Ishikawa (cell line): ENCODE data around the gene FMO5.

Source experiments
- CEBPB ChIP-seq: IDR thresholded peaks from 2 replicates; pipeline ENCODE4 v1.6.1; 2012
- EGR1 ChIP-seq: IDR thresholded peaks from 2 replicates; pipeline ENCODE4 v1.6.1; 2012
- EP300 ChIP-seq: IDR thresholded peaks from 2 replicates; pipeline ENCODE4 v1.6.1; 2012; ENCODE audit warnings: borderline replicate concordance
- FOXM1 ChIP-seq: IDR thresholded peaks from 2 replicates; pipeline ENCODE4 v1.6.1; 2012; ENCODE audit warnings: low read depth, borderline replicate concordance
- MAX ChIP-seq: IDR thresholded peaks from 2 replicates; pipeline ENCODE4 v1.6.1; 2012
- RAD21 ChIP-seq: IDR thresholded peaks from 2 replicates; pipeline ENCODE4 v1.6.1; 2012; ENCODE audit warnings: low read depth
- TAF1 ChIP-seq: IDR thresholded peaks from 2 replicates; pipeline ENCODE4 v1.6.1; 2012; ENCODE audit warnings: low read depth, mild to moderate bottlenecking
- TCF12 ChIP-seq: IDR thresholded peaks from 2 replicates; pipeline ENCODE4 v1.6.1; 2012; ENCODE audit warnings: low read depth
- TEAD4 ChIP-seq: IDR thresholded peaks from 2 replicates; pipeline ENCODE4 v1.6.1; 2012
- YY1 ChIP-seq: IDR thresholded peaks from 2 replicates; pipeline ENCODE4 v1.6.1; 2012; ENCODE audit warnings: low read depth
- ZBTB7A ChIP-seq: IDR thresholded peaks from 2 replicates; pipeline ENCODE4 v1.6.1; 2012; ENCODE audit warnings: low read depth
- TF ChIP-seq, protein P1 (sequence below): IDR thresholded peaks from 2 replicates; pipeline ENCODE4 v1.6.1; 2012
- TF ChIP-seq, protein P2 (sequence below): IDR thresholded peaks from 2 replicates; pipeline ENCODE4 v1.6.1; 2012; ENCODE audit warnings: low read depth, mild to moderate bottlenecking

GRCh38 chr1:147167365-147167764 is 57.8 kb downstream of the FMO5 start:
- no peak for TF ChIP-seq CEBPB
- no peak for TF ChIP-seq YY1
- TF ChIP-seq, protein P1, sequence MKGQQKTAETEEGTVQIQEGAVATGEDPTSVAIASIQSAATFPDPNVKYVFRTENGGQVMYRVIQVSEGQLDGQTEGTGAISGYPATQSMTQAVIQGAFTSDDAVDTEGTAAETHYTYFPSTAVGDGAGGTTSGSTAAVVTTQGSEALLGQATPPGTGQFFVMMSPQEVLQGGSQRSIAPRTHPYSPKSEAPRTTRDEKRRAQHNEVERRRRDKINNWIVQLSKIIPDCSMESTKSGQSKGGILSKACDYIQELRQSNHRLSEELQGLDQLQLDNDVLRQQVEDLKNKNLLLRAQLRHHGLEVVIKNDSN = no peak
- no peak for TF ChIP-seq EGR1
- no peak for TF ChIP-seq FOXM1
- TF ChIP-seq TAF1 = no peak
- no peak for TF ChIP-seq EP300
- TF ChIP-seq TEAD4 = no peak
- TF ChIP-seq MAX = no peak
- TF ChIP-seq TCF12 = no peak
- no peak for TF ChIP-seq ZBTB7A
- no peak for TF ChIP-seq RAD21
- TF ChIP-seq, protein P2, sequence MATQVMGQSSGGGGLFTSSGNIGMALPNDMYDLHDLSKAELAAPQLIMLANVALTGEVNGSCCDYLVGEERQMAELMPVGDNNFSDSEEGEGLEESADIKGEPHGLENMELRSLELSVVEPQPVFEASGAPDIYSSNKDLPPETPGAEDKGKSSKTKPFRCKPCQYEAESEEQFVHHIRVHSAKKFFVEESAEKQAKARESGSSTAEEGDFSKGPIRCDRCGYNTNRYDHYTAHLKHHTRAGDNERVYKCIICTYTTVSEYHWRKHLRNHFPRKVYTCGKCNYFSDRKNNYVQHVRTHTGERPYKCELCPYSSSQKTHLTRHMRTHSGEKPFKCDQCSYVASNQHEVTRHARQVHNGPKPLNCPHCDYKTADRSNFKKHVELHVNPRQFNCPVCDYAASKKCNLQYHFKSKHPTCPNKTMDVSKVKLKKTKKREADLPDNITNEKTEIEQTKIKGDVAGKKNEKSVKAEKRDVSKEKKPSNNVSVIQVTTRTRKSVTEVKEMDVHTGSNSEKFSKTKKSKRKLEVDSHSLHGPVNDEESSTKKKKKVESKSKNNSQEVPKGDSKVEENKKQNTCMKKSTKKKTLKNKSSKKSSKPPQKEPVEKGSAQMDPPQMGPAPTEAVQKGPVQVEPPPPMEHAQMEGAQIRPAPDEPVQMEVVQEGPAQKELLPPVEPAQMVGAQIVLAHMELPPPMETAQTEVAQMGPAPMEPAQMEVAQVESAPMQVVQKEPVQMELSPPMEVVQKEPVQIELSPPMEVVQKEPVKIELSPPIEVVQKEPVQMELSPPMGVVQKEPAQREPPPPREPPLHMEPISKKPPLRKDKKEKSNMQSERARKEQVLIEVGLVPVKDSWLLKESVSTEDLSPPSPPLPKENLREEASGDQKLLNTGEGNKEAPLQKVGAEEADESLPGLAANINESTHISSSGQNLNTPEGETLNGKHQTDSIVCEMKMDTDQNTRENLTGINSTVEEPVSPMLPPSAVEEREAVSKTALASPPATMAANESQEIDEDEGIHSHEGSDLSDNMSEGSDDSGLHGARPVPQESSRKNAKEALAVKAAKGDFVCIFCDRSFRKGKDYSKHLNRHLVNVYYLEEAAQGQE = no peak
